DND-41 (cell line): Measurements from ENCODE around the gene SEC14L5.

Experiments used
- CTCF ChIP-seq: IDR thresholded peaks from 2 replicates; pipeline ENCODE4 v1.5.1; 2012; ENCODE audit warnings: borderline replicate concordance, low read length, moderate library complexity, mild to moderate bottlenecking; ENCODE audit not compliant: poor library complexity, severe bottlenecking; ENCODE audit errors: extremely low read depth
- EZH2 ChIP-seq: IDR thresholded peaks from 3 replicates; pipeline ENCODE4 v1.6.1; 2012; ENCODE audit warnings: borderline replicate concordance, low read depth, mild to moderate bottlenecking, moderate library complexity, low read length, inconsistent platforms; ENCODE audit not compliant: severe bottlenecking

- no peak for TF ChIP-seq EZH2
- no peak for TF ChIP-seq CTCF
These were observed 46.2 kb downstream of the SEC14L5 start for GRCh38 chr16:5004311-5004710.
